ENCODE measurements around the gene GSTK1.
"Not testable (repeated sequence)": the region's sequence is repeated elsewhere in the genome, so short reads cannot be mapped to it uniquely, and the experiment has no call there.

GSTK1 gene

DNA sequence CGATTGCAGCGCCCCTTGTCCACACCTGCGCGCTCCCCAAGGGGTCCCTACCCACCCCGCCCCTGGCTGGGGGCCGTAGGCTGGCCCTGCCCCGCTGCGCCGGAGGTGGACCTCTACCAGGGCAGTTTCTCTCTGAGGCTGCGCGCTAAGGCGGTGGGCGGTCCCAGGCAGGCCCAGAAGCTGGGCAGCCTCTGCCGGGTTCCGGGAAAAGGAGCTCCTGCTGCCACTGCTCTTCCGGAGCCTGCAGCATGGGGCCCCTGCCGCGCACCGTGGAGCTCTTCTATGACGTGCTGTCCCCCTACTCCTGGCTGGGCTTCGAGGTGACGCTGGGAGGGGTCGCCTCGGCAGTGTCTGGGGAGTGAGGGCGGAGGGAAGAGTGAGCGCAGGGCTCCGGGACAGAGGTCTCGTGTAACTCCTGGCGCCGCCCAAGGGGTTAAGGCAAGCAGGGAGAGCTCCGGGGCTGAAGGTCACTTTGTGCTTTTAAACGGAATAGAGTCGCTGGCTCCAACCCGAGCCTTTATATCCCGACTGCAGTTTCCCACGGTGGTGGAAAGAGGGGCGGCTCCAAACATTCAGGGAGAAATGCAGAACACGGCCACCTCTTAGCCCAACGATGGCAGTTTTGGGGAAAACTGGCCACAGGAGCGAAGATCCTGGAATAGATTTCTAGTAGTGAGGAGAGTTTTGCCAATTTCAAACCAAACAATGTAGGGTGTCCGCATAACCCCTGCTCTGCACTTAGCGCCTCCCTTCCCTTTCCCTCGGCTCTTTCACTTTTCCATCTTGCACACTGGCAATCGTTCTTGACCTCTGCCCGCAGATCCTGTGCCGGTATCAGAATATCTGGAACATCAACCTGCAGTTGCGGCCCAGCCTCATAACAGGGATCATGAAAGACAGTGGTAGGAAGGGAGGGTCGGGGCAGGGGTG lies at the start of gene GSTK1:
TSS of gene GSTK1 (plus strand) at position 176 of the 930 bp plus-strand sequence. CDS start at position 249, 73 bp downstream.
- DNase-seq (ENCODE audit: low read depth in 2 of 2), result peak; percentile 56 to 64

DNA sequence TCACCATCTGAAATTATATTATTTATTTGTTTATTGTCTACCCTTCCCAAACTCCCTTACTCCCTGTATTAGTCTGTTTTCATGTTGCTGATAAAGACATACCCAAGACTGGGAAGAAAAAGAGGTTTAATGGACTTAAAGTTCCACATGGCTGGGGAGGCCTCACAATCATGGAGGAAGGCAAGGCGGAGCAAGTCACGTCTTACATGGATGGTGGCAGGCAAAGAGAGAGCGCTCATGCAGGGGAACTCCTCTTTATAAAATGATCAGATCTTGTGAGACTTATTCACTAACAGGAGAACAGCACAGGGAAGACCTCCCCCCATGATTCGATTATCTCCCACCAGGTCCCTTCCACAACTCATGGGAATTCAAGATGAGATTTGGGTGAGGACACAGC lies 49.8 kb upstream of the GSTK1 start:
- not testable (repeated sequence) for DNase-seq (ENCODE audit: low read depth in 2 of 2)

DNA sequence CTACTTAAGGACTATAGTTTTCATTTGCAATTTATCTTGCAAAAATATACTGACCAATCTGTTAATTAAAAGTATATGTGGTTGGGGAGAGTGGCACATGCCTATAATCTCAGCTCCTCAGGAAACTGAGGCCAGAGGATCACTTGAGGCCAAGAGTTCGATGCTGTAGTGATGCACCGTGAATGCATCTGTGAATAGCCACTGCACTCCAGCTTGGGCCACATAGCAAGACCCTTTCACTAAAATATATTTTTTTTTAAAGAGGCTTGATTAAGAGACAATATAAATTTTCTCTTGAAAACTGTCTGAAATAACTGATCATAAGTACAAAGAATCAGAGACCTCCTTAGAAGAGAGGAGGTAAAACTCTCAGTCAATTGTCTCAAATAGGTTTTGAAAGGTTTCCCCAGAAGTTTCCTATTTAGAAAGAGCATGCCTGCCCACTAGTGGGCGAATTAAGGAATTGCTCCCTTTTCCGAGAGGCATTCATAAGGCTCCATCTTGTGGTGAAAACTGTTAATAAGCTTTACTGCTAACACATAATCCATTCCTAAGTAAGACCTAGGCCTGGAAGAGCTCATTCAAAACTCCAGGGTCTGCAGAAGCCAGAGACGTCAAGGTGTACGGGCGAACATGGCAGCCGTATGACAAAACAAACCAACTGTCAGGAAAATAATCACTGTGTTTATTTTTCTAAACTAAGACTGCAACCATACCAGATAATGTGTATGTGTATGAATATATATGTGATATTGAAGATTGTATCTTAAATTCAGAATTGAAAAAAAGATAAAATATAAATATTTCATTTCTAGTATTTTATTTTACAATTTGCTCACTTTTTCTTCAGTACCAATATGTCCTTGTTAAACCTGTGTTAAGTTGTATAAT lies 48.2 kb upstream of the GSTK1 start:
- DNase-seq (ENCODE audit: low read depth in 2 of 2), result peak in 1 of 2 donors; percentile 37

DNA sequence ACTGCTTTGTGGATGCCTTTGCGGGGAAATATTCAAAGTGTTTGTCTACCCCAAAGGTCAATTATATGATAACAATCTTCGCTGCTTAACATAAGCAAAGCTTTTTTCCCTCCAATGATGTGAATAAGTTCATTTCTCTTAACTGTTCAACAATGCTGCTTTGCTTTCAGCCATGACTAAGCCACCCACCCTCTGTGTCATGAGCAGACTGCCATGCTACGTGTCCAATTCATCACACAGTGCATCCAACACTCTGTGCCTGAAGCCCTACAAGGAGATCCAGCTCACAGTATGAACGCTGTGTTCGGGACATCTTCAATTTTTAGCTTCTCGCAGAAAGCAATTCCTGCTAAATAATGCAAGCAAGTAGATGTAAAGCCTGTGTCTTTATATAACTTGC lies 47.1 kb upstream of the GSTK1 start:
- no peak for DNase-seq (ENCODE audit: low read depth in 2 of 2)

DNA sequence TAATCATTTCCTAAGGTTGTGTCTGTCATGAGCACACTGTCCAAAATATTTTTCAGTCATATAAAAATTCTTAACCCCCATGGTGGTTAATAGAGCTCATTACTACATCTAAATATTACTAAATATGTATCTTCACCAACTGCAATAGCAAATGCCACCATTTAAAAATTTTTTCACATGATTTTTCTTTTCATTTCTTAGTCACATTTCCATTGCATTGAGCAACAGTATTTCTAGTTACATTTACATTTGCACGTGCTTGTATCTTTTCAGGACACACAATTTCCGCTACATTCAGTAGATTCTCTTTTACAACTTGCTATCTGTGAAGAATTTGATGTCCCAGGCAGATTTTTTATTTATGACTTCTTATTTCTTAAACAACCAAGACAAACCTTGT lies 46.6 kb upstream of the GSTK1 start:
- no peak for DNase-seq (ENCODE audit: low read depth in 2 of 2)

DNA sequence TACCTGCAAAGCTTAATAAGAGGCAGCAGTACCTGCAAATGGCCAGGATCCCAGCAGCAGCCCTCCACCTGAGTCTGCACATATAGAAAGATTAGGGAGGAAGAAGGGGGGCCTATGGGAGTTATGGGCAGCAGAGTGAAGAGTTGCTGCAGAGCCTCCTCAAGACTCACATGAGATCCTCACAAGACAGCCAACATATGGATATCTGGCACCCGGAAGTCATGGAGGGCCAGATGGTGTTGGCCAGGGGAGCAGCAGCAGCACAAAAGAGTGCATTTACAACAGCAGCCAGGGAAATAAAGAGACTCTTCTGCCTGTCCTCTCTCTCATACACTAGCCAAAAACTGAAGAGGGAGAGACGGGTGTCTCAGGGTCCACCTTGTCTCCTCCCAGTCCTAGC lies 45.4 kb upstream of the GSTK1 start:
- no peak for DNase-seq (ENCODE audit: low read depth in 2 of 2)

DNA sequence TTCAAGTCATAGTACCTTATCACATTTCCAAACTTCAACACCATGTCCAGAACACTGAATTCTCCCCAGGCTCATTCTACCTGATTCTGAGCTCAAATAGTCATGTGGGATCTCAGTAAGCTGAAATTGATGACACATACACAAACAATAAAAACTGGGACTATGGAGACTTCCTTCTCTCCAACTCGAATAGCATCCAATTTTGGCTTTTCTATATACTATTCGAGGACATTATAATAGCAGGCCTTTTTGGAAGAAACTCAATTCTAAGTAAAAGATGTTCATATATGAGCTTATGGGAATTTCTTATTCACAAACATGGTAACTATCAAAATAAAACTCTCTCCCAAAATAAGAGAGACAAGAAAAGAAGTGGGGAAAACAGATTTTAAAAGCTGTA lies 42.0 kb upstream of the GSTK1 start:
- no peak for DNase-seq (ENCODE audit: low read depth in 2 of 2)

DNA sequence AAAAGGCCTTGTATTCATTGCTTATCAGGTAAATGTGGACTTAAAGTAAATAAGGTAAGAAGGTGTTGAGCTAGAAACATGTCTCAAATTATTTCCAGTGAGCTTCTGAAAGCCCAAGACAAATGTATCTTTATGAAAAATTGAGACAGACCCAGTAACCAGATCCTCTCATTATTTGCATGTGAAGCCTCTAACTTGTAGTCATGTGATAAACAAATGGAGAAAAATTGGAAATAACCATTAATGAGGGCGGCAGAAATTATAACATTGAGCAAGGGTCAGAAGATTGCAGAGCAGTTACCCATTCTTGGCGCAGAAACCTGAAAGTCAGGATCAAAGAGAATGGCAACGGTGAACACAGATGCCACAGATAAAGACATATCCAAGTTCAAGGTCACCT lies 41.5 kb upstream of the GSTK1 start, which contains the start of gene TAS2R40:
TSS of gene TAS2R40 (plus strand) at position 301 of the 400 bp plus-strand sequence. CDS start at position 343, 42 bp downstream.
- DNase-seq (ENCODE audit: low read depth in 2 of 2), result no peak

DNA sequence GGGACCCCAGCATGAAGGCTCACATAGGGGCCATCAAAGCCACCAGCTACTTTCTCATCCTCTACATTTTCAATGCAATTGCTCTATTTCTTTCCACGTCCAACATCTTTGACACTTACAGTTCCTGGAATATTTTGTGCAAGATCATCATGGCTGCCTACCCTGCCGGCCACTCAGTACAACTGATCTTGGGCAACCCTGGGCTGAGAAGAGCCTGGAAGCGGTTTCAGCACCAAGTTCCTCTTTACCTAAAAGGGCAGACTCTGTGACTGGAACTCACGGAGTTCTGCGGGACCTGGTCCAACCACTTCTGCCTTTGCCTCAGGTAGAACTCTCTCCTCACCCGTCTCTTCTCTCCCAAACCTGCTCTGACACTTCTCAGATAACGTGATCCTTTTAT lies 40.5 kb upstream of the GSTK1 start:
- no peak for DNase-seq (ENCODE audit: low read depth in 2 of 2)

DNA sequence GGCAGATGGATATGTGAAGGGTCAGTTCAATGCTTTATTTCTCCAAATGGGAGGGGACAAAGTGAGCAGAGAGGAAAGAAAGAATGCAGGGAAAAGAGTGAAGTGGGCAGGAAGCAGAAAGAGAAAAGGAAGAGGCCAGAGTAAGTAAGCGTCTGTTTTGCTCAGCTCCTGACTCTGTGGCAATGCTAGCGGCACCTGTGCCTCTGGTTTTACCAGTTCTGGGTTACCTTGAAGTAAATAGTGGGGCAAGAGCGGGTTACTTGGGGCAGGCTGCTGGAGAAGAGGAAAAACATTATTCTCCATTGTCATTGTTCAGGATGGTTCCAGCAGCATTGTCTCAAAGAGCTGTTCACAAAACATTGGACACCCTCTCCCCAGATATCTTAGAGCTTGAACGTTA lies 39.5 kb upstream of the GSTK1 start:
- DNase-seq (ENCODE audit: low read depth in 2 of 2), result no peak

DNA sequence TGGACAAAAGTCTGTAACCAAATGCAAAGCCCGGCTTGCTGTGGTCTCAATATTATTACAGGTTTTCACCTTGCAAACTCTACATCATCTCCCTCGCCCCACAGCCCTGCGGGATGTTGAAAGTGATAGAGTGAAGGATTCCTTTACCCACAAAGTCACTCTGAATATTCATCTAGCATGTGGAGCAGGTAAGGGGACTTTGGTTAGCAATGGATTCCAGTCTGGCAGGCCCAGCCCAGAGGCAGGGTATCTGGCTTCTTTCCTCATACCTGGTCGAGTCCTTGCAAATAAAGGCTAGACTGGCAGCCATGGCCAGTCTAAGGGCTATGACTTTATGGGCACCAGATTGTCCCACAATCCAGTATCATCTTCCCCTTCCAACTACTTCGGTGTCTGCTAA lies 38.2 kb upstream of the GSTK1 start:
- no peak for DNase-seq (ENCODE audit: low read depth in 2 of 2)

DNA sequence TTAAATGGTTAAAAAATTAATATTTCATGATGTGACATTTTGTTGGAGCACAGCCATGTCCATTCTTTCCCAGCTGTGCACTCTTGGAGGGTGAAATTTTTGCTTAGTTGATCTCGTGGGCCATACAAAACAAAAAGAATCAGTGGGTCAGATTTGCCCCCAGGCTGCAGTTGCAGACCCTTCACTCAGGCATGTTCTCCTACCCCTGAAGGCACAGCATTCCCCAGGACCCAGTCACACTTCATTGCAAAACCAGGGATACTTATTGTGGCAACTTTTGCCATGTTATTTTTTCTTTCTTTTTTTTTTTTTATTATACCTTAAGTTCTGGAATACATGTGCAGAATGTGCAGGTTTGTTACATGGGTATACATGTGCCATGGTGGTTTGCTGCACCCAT lies 35.4 kb upstream of the GSTK1 start:
- no peak for DNase-seq (ENCODE audit: low read depth in 2 of 2)

DNA sequence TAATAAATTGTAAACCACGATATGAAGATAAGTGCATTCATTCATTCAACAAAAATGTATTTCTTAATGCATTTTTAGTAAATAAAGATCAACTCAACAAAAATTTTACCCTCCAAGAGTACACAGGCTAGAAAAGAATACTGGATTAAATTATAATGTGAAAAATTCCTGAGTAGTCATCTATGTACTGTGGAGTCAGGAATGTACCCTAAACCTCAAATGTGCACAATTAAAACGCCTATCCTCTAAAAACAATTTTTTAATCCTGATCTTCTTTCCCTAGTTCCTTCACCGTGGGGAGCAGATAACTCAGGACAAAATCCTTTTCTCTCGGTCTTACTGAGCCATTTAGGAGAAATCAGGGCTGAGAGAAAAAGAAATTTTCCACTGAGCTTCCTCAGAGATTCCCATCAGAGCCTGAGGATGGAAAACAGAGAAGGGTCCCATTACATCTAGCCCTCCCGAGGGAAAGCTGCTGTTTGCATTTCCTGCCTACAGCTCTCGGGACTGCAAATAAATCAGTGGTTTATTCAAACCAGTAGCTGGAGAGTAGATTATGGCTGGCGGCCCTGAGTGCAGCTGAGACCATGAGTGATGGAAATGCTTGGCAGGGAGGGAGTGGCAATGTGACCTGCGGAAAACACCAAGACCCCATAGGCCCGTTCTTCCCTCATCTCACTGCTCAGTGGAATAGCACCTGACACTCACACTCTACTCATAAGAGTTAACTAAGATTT lies 34.0 kb upstream of the GSTK1 start:
- no peak for DNase-seq (ENCODE audit: low read depth in 2 of 2)

DNA sequence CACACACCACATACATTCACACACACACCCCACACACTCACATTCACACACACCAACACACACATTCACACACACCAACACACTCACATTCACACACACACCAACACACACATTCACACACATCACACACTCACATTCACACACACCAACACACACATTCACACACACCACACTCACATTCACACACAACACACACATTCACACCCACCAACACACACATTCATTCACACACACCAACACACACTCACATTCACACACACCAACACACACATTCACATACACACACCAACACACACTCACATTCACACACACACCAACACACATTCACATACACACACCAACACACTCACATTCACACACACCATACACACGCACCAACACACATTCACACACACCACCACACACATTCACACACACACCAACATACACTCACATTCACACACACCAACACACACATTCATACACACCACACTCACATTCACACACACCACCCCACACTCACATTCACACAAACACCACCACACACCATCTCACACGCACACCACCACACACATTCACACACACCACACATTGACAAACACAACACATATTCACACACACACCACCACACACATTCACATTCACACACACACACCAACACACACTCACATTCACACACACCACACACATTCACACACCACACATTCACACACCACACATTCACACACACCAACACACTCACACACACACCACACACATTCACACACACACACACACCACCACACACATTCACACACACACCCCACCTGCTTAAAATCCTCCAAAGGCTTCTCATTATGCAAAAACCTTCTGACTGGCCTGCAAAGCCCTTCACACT lies 32.4 kb upstream of the GSTK1 start:
- no peak for DNase-seq (ENCODE audit: low read depth in 2 of 2)

DNA sequence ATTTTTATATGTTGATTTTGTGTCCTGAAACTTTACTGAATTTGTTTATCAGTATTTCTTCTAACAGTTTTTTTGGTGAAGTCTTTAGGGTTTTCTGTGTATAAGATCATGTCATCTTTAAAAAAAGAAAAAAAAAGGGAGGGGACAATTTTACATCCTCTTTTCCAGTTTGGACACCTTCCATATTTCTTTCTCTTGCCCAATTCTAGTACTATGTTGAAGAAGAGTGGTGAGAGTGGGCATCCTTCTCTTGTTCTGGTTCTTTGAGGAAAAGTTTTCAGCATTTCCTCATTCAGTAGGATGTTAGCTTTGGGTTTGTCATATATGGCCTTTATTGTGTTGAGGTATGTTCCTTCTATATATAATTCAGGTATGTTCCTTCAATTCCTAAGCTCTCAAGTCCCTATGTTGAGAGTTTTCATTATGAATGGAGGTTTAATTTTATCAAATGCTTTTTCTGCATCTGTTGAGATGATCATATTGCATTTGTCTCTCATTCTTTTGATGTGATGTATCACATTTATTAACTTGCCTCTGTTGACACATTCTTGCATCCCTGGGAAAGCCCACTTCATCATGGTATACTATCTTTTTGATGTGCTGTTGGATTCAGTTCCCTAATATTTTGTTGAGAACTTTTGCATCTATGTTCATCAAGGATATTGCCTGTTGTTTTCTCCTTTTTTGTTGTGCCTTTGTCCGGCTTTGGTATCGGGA lies 29.3 kb upstream of the GSTK1 start:
- no peak for DNase-seq (ENCODE audit: low read depth in 2 of 2)

DNA sequence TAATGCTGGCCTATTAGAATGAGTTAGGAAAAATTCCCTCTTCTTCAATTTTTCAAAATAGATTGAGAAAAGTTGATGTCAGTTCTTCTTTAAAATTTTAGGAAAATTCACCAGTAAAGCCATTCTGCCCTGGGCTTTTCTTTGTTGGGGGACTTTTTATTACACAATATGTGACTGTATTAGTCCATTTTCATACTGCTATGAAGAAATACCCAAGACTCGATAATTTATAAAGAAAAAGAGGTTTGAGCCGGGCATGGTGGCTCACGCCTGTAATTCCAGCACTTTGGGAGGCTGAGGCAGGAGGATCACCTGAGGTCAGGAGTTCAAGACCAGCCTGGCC lies 28.7 kb upstream of the GSTK1 start:
- no peak for DNase-seq (ENCODE audit: low read depth in 2 of 2)

DNA sequence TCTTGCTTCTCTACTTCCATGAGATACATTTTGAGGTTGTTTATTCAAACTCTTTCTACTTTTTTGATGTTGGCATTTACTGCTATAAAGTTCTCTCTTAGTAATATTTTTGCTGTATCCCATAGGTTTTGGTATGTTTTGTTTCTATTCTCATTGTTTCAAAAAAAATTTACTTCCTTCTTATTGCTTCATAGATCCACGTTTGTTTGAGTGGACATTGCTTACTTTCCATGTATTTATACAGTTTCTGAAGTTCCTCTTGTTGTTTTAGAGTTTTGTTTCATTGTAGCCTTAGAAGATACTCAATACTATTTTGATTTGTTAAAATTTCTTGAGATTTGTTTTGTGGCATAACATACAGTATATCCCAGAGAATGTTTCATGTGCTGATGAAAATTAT lies 27.7 kb upstream of the GSTK1 start:
- no peak for DNase-seq (ENCODE audit: low read depth in 2 of 2)

DNA sequence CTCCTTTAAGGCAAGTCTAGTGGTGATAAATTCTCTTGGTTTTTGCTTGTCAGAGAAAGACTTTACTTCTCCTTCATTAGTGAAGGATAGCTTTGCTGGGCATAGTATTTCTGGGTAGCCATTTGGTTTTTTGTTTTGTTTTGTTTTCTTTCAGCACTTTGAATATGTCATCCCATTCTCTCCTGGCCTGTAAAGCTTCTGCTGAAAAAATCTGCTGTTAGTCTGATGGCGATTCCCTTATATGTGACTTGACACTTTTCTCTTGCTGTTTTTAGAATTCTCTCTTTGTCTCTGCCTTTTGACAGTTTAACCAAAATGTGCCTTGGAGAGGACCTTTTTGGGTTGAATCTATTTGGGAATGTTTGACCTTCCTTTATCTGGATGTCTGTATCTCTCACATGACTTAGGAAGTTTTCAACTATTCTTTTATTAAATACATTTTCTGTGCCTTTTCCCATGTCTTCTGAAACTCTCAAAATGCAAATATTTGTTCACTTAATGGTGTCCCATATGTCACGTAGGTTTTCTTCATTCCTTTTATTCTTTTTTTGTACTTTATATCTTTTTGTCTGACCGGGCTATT lies 26.7 kb upstream of the GSTK1 start:
- no peak for DNase-seq (ENCODE audit: low read depth in 2 of 2)

DNA sequence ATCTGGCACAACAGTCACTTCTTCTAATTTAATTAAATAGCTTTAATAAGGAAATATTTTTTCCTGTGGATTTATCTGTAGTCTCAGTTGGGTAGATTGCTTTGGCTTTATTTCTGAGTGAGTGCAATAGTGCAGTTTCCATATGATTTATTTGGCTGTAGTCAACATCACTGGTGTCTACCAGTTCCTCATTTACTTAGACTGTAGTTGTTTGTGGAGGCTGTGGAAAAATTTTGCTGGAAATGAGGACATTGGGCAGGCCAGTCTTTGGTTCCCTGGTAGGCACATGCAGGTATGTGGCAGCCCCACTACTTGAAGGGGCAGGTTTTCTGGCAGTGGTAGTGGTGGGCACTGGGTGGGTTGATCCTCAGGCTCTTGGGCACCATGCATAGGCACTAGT lies 25.9 kb upstream of the GSTK1 start:
- no peak for DNase-seq (ENCODE audit: low read depth in 2 of 2)
